Measurements from ENCODE around the gene PLXNA3. TPM values are rescaled to one million over a fixed set of nuclear protein-coding genes. Genes with fewer than 3 reads are reported as not detected.

PLXNA3 gene
- total RNA-seq, 4 donors from 2014 or later: 38.0 to 54.6 (median 48.4) TPM

GRCh38 chrX:154515966-154516655, 58.0 kb downstream of the PLXNA3 start, which contains the start of gene FAM3A:
Gene FAM3A (minus strand): TSS chrX:154516232. CDS start chrX:154515772, 460 bp downstream.
- Histone ChIP-seq H3K9me3 (no peaks in the 10 kb centered on the region), H3K4me3 (peak within 1 kb of the TSS; percentile 60 to 85 (median 78)), H3K4me1 (peaks cover 0 to 11% (median 0%) of the 10 kb centered on the region in 4 donors), H3K27ac (peak within 1 kb of the TSS; percentile 85 to 98 (median 94)), H3K36me3 (no peaks in the 10 kb centered on the region), H3K27me3 (no peaks in the 10 kb centered on the region)
- TF ChIP-seq CTCF (IDR thresholded peaks at IDR 0.05): no peak
- peak; percentile 57 to 58 for TF ChIP-seq POLR2A (IDR thresholded peaks at IDR 0.05)
- peak; percentile 91 to 97 (median 95) for DNase-seq

GRCh38 chrX:154516656-154517100, 58.6 kb downstream of the PLXNA3 start:
- Histone ChIP-seq H3K27ac (peak overlapping the region; percentile 84 to 98 (median 91)), H3K4me1 (peaks cover 0 to 11% (median 0%) of the 10 kb centered on the region in 4 donors), H3K36me3 (no peaks in the 10 kb centered on the region), H3K9me3 (no peaks in the 10 kb centered on the region), H3K4me3 (peak overlapping the region; percentile 60 to 85 (median 78)), H3K27me3 (no peaks in the 10 kb centered on the region)
- no peak for TF ChIP-seq POLR2A (IDR thresholded peaks at IDR 0.05)
- no peak for TF ChIP-seq CTCF (IDR thresholded peaks at IDR 0.05)
- DNase-seq: no peak

GRCh38 chrX:154517101-154517781, 59.2 kb downstream of the PLXNA3 start:
- no peaks in the 10 kb centered on the region for H3K27me3 ChIP-seq
- H3K9me3 ChIP-seq: no peaks in the 10 kb centered on the region
- H3K4me1 ChIP-seq: peaks cover 0 to 11% (median 0%) of the 10 kb centered on the region in 4 donors
- peak overlapping the region; percentile 60 to 85 (median 78) for H3K4me3 ChIP-seq
- no peak for DNase-seq
- no peaks in the 10 kb centered on the region for H3K36me3 ChIP-seq
- H3K27ac ChIP-seq: peak overlapping the region; percentile 84 to 98 (median 91)
- TF ChIP-seq POLR2A (IDR thresholded peaks at IDR 0.05): no peak
- no peak for TF ChIP-seq CTCF (IDR thresholded peaks at IDR 0.05)

- H3K27me3 ChIP-seq: no peaks in the 10 kb centered on the region
- DNase-seq: no peak
- H3K4me3 ChIP-seq: no peak overlapping the region
- H3K4me1 ChIP-seq: peaks cover 0 to 11% (median 0%) of the 10 kb centered on the region in 4 donors
- TF ChIP-seq POLR2A (IDR thresholded peaks at IDR 0.05) (no peak), CTCF (IDR thresholded peaks at IDR 0.05) (no peak)
- H3K36me3 ChIP-seq: no peaks in the 10 kb centered on the region
- H3K9me3 ChIP-seq: no peaks in the 10 kb centered on the region
- no peak overlapping the region for H3K27ac ChIP-seq
Measured at GRCh38 chrX:154519389-154519788, 61.3 kb downstream of the PLXNA3 start.

GRCh38 chrX:154525606-154526490, 67.8 kb downstream of the PLXNA3 start:
- Histone ChIP-seq H3K27me3 (no peaks in the 10 kb centered on the region), H3K27ac (no peak overlapping the region), H3K9me3 (no peaks in the 10 kb centered on the region), H3K4me1 (peaks cover 0 to 4% (median 0%) of the 10 kb centered on the region in 4 donors), H3K36me3 (no peaks in the 10 kb centered on the region), H3K4me3 (no peak overlapping the region)
- DNase-seq: no peak
- TF ChIP-seq POLR2A (IDR thresholded peaks at IDR 0.05) (no peak), CTCF (IDR thresholded peaks at IDR 0.05) (no peak)

All from Peyer's patch (tissue), 4 donors.